Kidney (tissue), 14 donors: ENCODE results near the gene C20orf202. TPM values are rescaled to one million over a fixed set of nuclear protein-coding genes. Genes with fewer than 3 reads are reported as not detected.

Experiments used
- DNase-seq, 5 donors: peaks; one replicate each; pipeline ENCODE4 v3.0.0-alpha.2; 2013 to 2020
- FAIRE-seq: peaks from 2 replicates; lab custom pipeline; 2012; peaks lifted over from hg19 to GRCh38; lab: Jason Lieb, UNC
- H3K27ac ChIP-seq, 2 donors: one replicate each; pipeline ENCODE4 v1.7.0; 2013; ENCODE audit warnings: low read depth in 2 of 2, low read length in 2 of 2, inconsistent platforms in 1 of 2
- H3K27me3 ChIP-seq: one replicate; pipeline ENCODE4 v1.7.1; 2013; ENCODE audit warnings: low read length, inconsistent platforms; ENCODE audit not compliant: control insufficient read depth, insufficient read depth
- H3K36me3 ChIP-seq, 3 donors: one replicate each; pipeline versions ENCODE4 v1.7.0 to v1.7.1; 2013; ENCODE audit warnings: low read length in 3 of 3, control low read depth in 1 of 3, inconsistent platforms in 1 of 3; ENCODE audit not compliant: insufficient read depth in 3 of 3, control insufficient read depth in 2 of 3
- H3K4me1 ChIP-seq, 3 donors: one replicate each; pipeline versions ENCODE4 v1.7.0 to v1.7.1; 2013; ENCODE audit warnings: low read length in 3 of 3, inconsistent platforms in 1 of 3, low read depth in 1 of 3; ENCODE audit not compliant: control insufficient read depth in 2 of 3, insufficient read depth in 2 of 3
- H3K4me3 ChIP-seq, 3 donors: one replicate each; pipeline versions ENCODE4 v1.7.0 to v1.8.1; 2013; ENCODE audit warnings: low read length in 3 of 3, control low read depth in 1 of 3, inconsistent platforms in 1 of 3
- H3K9ac ChIP-seq, 3 donors: one replicate each; pipeline versions ENCODE4 v1.7.0 to v1.7.1; 2013; ENCODE audit warnings: low read length in 3 of 3, control low read depth in 1 of 3, inconsistent platforms in 1 of 3
- H3K9me3 ChIP-seq, 3 donors: one replicate each; pipeline versions ENCODE4 v1.7.0 to v1.7.1; 2013; ENCODE audit warnings: low read length in 3 of 3, control low read depth in 1 of 3, inconsistent platforms in 1 of 3; ENCODE audit not compliant: control insufficient read depth in 2 of 3, insufficient read depth in 1 of 3
- CTCF ChIP-seq: IDR thresholded peaks from 3 replicates; pipeline ENCODE4 v1.5.1; 2012; ENCODE audit warnings: mild to moderate bottlenecking, moderate library complexity, borderline replicate concordance; ENCODE audit not compliant: insufficient read depth; ENCODE audit errors: extremely low read depth
- intact Hi-C: fragments of 100-400 bp; cut with DNase I; formaldehyde crosslinking; loops from one replicate; pipeline ENCODE4 v1.11.1; 2022
- polyA plus RNA-seq: library from polyadenylated mRNA; stranded (reverse); fragments of 350-450 nt; fragmentation: Illumina TruSeq; extraction: RNeasy Lipid Tissue Mini Kit (QIAGEN cat#74804); gene quantifications from one replicate; pipeline ENCODE4 v1.2.3, GENCODE V29; 2014; ENCODE audit warnings: low read depth, low replicate concordance; ENCODE audit not compliant: insufficient read depth
- total RNA-seq: library from RNA; stranded (reverse); fragmentation: NEBNext Ultra II Directional; extraction: Animal tissue kit (Norgen Biotek cat#: 25700); gene quantifications from one replicate; pipeline ENCODE4 v1.2.1, GENCODE V29; 2021
- donor health status: control.
- donor health status: control.
- donor health status: control.
- donor health status: control.
- donor health status: control.
- donor health status: DM: yes; HTN: yes; CAD: no.
- donor health status: Normal renal cell carcinoma (clear cell type).

C20orf202 gene
- total and polyA plus RNA-seq, 2 donors from 2014 or later: 0.16 to 0.73 TPM

GRCh38 chr20:1204113-1204512 lies 859 bp downstream of the C20orf202 start:
- Histone ChIP-seq H3K4me3 (no peak overlapping the region), H3K36me3 (no peaks in the 10 kb centered on the region), H3K27me3 (no peaks in the 10 kb centered on the region), H3K9ac (no peak overlapping the region), H3K9me3 (no peaks in the 10 kb centered on the region), H3K4me1 (peaks cover 0 to 5% (median 0%) of the 10 kb centered on the region in 3 donors), H3K27ac (no peak overlapping the region)
- intact Hi-C loops: no loop called here
- no peak for TF ChIP-seq CTCF
- no peak for DNase-seq
- no peak for FAIRE-seq

- intact Hi-C loops: no loop called here
- H3K4me1 ChIP-seq: peaks cover 0 to 5% (median 0%) of the 10 kb centered on the region in 3 donors
- no peak for TF ChIP-seq CTCF
- H3K36me3 ChIP-seq: no peaks in the 10 kb centered on the region
- H3K27me3 ChIP-seq: no peaks in the 10 kb centered on the region
- no peak overlapping the region for H3K4me3 ChIP-seq
- no peak overlapping the region for H3K9ac ChIP-seq
- FAIRE-seq (no peak), DNase-seq (no peak)
- no peaks in the 10 kb centered on the region for H3K9me3 ChIP-seq
- H3K27ac ChIP-seq: no peak overlapping the region
These were observed 1.3 kb downstream of the C20orf202 start for GRCh38 chr20:1204576-1204975.

GRCh38 chr20:1205802-1206201 lies 2.5 kb downstream of the C20orf202 start:
- Histone ChIP-seq H3K4me1 (peaks cover 0 to 5% (median 0%) of the 10 kb centered on the region in 3 donors), H3K9me3 (no peaks in the 10 kb centered on the region), H3K27ac (no peak overlapping the region), H3K36me3 (no peaks in the 10 kb centered on the region), H3K27me3 (no peaks in the 10 kb centered on the region), H3K4me3 (no peak overlapping the region), H3K9ac (no peak overlapping the region)
- FAIRE-seq: no peak
- intact Hi-C loops: no loop called here
- no peak for DNase-seq
- no peak for TF ChIP-seq CTCF

- DNase-seq (peak in 1 of 5 donors; percentile 61), FAIRE-seq (no peak)
- no peaks in the 10 kb centered on the region for H3K9me3 ChIP-seq
- peaks cover 0 to 5% (median 0%) of the 10 kb centered on the region in 3 donors for H3K4me1 ChIP-seq
- no peak overlapping the region for H3K4me3 ChIP-seq
- H3K9ac ChIP-seq: no peak overlapping the region
- no peaks in the 10 kb centered on the region for H3K36me3 ChIP-seq
- no peak for TF ChIP-seq CTCF
- intact Hi-C loops: no loop called here
- H3K27me3 ChIP-seq: no peaks in the 10 kb centered on the region
- H3K27ac ChIP-seq: no peak overlapping the region
These were observed 3.3 kb downstream of the C20orf202 start for GRCh38 chr20:1206366-1207148.
